ENCODE measurements around the gene MYO9B. TPM values are rescaled to one million over a fixed set of nuclear protein-coding genes. Genes with fewer than 3 reads are reported as not detected.

The MYO9B gene
- total and polyA plus RNA-seq, 2 of the 13 experiments (the other 11 are each of a cell fraction or from before 2014, with no cell fraction given) = 18.0 to 18.3 TPM

DNA sequence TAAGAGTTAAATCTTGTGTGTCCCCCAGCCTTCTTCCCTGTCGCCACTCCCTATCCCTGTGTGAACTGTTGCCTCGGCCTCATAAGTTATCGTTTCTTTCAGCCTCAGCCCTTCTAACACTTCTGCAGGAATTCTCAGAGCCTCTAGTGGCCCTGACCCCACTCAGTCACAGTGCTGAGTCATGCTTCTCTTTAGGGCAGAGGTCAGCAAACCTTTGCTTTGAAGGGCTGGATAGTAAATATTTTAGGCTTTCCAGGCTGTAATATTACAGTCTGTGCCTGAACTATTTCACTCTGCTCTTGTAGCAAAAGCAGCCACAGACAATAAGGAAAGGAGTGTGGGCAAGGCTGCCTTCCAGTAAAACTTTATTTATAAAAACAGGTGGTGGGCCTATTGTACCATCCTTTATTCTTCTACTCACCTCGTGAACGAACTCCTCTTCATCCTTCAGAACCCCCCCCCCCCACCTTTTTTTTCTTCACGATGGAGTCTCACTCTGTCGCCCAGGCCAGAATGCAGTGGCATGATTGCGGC is 22.1 kb downstream of the MYO9B start (continued):
- TF ChIP-seq ARID4A (CRISPR knock-in tag; IDR thresholded peaks at IDR 0.05; ENCODE audit: borderline replicate concordance) = peak; percentile 25; the same call in 1 of the 2 replicates
- TF ChIP-seq ZFP41 (CRISPR knock-in tag; IDR thresholded peaks at IDR 0.05; ENCODE audit: borderline replicate concordance) = no peak
- no peak for TF ChIP-seq ZNF550 (CRISPR knock-in tag; IDR thresholded peaks at IDR 0.05; ENCODE audit: borderline replicate concordance)
- TF ChIP-seq CENPT (CRISPR knock-in tag; IDR thresholded peaks at IDR 0.05; ENCODE audit: low read depth) = no peak
- TF ChIP-seq THAP11 (CRISPR knock-in tag; IDR thresholded peaks at IDR 0.05) = peak; percentile 49
- no peak for TF ChIP-seq IKZF4 (CRISPR knock-in tag; IDR thresholded peaks at IDR 0.05; ENCODE audit: borderline replicate concordance, low read depth, not compliant biosample characterization)
- no peak for TF ChIP-seq FOXC1 (CRISPR knock-in tag; IDR thresholded peaks at IDR 0.05; ENCODE audit: borderline replicate concordance)
- no peak for TF ChIP-seq ZNF782 (CRISPR knock-in tag; IDR thresholded peaks at IDR 0.05; ENCODE audit: borderline replicate concordance)
- TF ChIP-seq ZNF30 (CRISPR knock-in tag; IDR thresholded peaks at IDR 0.05) = no peak
- no peak for TF ChIP-seq KMT2B (CRISPR knock-in tag; IDR thresholded peaks at IDR 0.05)
- TF ChIP-seq, protein P1, sequence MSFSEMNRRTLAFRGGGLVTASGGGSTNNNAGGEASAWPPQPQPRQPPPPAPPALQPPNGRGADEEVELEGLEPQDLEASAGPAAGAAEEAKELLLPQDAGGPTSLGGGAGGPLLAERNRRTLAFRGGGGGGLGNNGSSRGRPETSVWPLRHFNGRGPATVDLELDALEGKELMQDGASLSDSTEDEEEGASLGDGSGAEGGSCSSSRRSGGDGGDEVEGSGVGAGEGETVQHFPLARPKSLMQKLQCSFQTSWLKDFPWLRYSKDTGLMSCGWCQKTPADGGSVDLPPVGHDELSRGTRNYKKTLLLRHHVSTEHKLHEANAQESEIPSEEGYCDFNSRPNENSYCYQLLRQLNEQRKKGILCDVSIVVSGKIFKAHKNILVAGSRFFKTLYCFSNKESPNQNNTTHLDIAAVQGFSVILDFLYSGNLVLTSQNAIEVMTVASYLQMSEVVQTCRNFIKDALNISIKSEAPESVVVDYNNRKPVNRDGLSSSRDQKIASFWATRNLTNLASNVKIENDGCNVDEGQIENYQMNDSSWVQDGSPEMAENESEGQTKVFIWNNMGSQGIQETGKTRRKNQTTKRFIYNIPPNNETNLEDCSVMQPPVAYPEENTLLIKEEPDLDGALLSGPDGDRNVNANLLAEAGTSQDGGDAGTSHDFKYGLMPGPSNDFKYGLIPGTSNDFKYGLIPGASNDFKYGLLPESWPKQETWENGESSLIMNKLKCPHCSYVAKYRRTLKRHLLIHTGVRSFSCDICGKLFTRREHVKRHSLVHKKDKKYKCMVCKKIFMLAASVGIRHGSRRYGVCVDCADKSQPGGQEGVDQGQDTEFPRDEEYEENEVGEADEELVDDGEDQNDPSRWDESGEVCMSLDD (CRISPR knock-in tag; IDR thresholded peaks at IDR 0.05; ENCODE audit: borderline replicate concordance) = no peak
- no peak for TF ChIP-seq MED13 (CRISPR knock-in tag; IDR thresholded peaks at IDR 0.05)
- TF ChIP-seq, protein P2, sequence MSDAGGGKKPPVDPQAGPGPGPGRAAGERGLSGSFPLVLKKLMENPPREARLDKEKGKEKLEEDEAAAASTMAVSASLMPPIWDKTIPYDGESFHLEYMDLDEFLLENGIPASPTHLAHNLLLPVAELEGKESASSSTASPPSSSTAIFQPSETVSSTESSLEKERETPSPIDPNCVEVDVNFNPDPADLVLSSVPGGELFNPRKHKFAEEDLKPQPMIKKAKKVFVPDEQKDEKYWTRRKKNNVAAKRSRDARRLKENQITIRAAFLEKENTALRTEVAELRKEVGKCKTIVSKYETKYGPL (CRISPR knock-in tag; IDR thresholded peaks at IDR 0.05) = no peak
- TF ChIP-seq ZNF7 (CRISPR knock-in tag; IDR thresholded peaks at IDR 0.05) = no peak
- TF ChIP-seq, protein P3, sequence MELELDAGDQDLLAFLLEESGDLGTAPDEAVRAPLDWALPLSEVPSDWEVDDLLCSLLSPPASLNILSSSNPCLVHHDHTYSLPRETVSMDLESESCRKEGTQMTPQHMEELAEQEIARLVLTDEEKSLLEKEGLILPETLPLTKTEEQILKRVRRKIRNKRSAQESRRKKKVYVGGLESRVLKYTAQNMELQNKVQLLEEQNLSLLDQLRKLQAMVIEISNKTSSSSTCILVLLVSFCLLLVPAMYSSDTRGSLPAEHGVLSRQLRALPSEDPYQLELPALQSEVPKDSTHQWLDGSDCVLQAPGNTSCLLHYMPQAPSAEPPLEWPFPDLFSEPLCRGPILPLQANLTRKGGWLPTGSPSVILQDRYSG (CRISPR knock-in tag; IDR thresholded peaks at IDR 0.05) = no peak
- no peak for TF ChIP-seq FOXK2 (IDR thresholded peaks at IDR 0.05)
- TF ChIP-seq SALL1 (CRISPR knock-in tag; IDR thresholded peaks at IDR 0.05) = peak; percentile 72
- peak; percentile 42; the same call in 1 of the 2 replicates for TF ChIP-seq ISL2 (CRISPR knock-in tag; IDR thresholded peaks at IDR 0.05)
- TF ChIP-seq NFIC (IDR thresholded peaks at IDR 0.05; ENCODE audit: low read length) = no peak
- TF ChIP-seq NCOR1 (IDR thresholded peaks at IDR 0.05; ENCODE audit: borderline replicate concordance, low read length) = peak; percentile 44; the same call in 1 of the 2 replicates
- TF ChIP-seq HOXD1 (CRISPR knock-in tag; IDR thresholded peaks at IDR 0.05) = no peak
- peak; percentile 93; the same call in 1 of the 2 replicates for TF ChIP-seq RXRA (CRISPR knock-in tag; IDR thresholded peaks at IDR 0.05)
- no peak for TF ChIP-seq KDM3A (CRISPR knock-in tag; IDR thresholded peaks at IDR 0.05; ENCODE audit: low read depth)
- TF ChIP-seq KLF9 (CRISPR knock-in tag; IDR thresholded peaks at IDR 0.05; ENCODE audit: low read depth) = no peak
